T-helper 2 cell treated with Interferon-gamma antibody and Interleukin-4, amounts not matched to agents 5 μg/mL and 100 μg/mL, for 36 hours (primary cell): Measurements from ENCODE around the gene RTL5.
"Not testable (repeated sequence)": the region's sequence is repeated elsewhere in the genome, so short reads cannot be mapped to it uniquely, and the experiment has no call there.

ENCODE experiments used
- DNase-seq: peaks from one replicate; pipeline ENCODE4 v3.0.0; 2021; ENCODE audit warnings: low spot score
- H3K27ac Mint-ChIP-seq: one replicate; pipeline ENCODE4 v1.8.0; 2021; ENCODE audit warnings: mild to moderate bottlenecking, mixed read lengths
- H3K27me3 Mint-ChIP-seq: one replicate; pipeline ENCODE4 v1.8.0; 2021; ENCODE audit warnings: low read depth, mixed read lengths
- H3K36me3 Mint-ChIP-seq: one replicate; pipeline ENCODE4 v1.8.0; 2021; ENCODE audit warnings: low read depth, mixed read lengths
- H3K4me1 Mint-ChIP-seq: one replicate; pipeline ENCODE4 v1.8.0; 2021; ENCODE audit warnings: low read depth, mixed read lengths
- H3K4me3 Mint-ChIP-seq: one replicate; pipeline ENCODE4 v1.8.0; 2022; ENCODE audit warnings: mild to moderate bottlenecking, moderate library complexity, mixed read lengths
- H3K9me3 Mint-ChIP-seq: one replicate; pipeline ENCODE4 v1.8.0; 2021; ENCODE audit warnings: mixed read lengths

Gene RTL5

GRCh38 chrX:72131317-72132294 is at the start of gene RTL5:
Gene RTL5, minus strand, starts transcription at chrX:72131915.
- H3K27me3 Mint-ChIP-seq: peaks cover 57% of the 10 kb centered on the region
- peaks cover 8% of the 10 kb centered on the region for H3K4me1 Mint-ChIP-seq
- H3K9me3 Mint-ChIP-seq: no peaks in the 10 kb centered on the region

GRCh38 chrX:72180539-72180938 is 48.8 kb upstream of the RTL5 start:
- no peaks in the 10 kb centered on the region for H3K9me3 Mint-ChIP-seq
- H3K4me3 Mint-ChIP-seq: no peak overlapping the region
- H3K4me1 Mint-ChIP-seq: peaks cover 7% of the 10 kb centered on the region
- no peak overlapping the region for H3K27ac Mint-ChIP-seq
- peaks cover 3% of the 10 kb centered on the region for H3K27me3 Mint-ChIP-seq
- H3K36me3 Mint-ChIP-seq: no peaks in the 10 kb centered on the region
- DNase-seq: no peak

More at GRCh38 chrX:72131317-72132294, at the start of gene RTL5:
- Mint-ChIP-seq H3K36me3 (no peaks in the 10 kb centered on the region), H3K27ac (no peak within 1 kb of the TSS), H3K4me3 (peak within 1 kb of the TSS; percentile 69)
- DNase-seq: peak; percentile 11

- Mint-ChIP-seq H3K9me3 (no peaks in the 10 kb centered on the region), H3K4me3 (no peak overlapping the region), H3K4me1 (peaks cover 4% of the 10 kb centered on the region), H3K27ac (no peak overlapping the region), H3K36me3 (no peaks in the 10 kb centered on the region), H3K27me3 (peaks cover 3% of the 10 kb centered on the region)
- DNase-seq: no peak
These were observed 45.3 kb upstream of the RTL5 start for GRCh38 chrX:72176981-72177380.

GRCh38 chrX:72176289-72176688 is 44.6 kb upstream of the RTL5 start:
- not testable (repeated sequence) for H3K4me1 Mint-ChIP-seq, H3K36me3 Mint-ChIP-seq, H3K4me3 Mint-ChIP-seq, H3K27ac Mint-ChIP-seq, H3K9me3 Mint-ChIP-seq, H3K27me3 Mint-ChIP-seq, DNase-seq

- Mint-ChIP-seq H3K4me3 (peak overlapping the region; percentile 71), H3K4me1 (peaks cover 2% of the 10 kb centered on the region), H3K36me3 (no peaks in the 10 kb centered on the region), H3K27ac (peak overlapping the region; percentile 84), H3K27me3 (no peaks in the 10 kb centered on the region), H3K9me3 (no peaks in the 10 kb centered on the region)
- peak; percentile 3 for DNase-seq
These were observed 37.5 kb upstream of the RTL5 start for GRCh38 chrX:72169008-72169728.

GRCh38 chrX:72165551-72165950 is 33.8 kb upstream of the RTL5 start:
- H3K36me3 Mint-ChIP-seq: no peaks in the 10 kb centered on the region
- H3K4me1 Mint-ChIP-seq: peaks cover 2% of the 10 kb centered on the region
- H3K4me3 Mint-ChIP-seq: no peak overlapping the region
- no peak for DNase-seq
- no peaks in the 10 kb centered on the region for H3K9me3 Mint-ChIP-seq
- no peaks in the 10 kb centered on the region for H3K27me3 Mint-ChIP-seq
- H3K27ac Mint-ChIP-seq: no peak overlapping the region

- Mint-ChIP-seq H3K27ac (no peak overlapping the region), H3K36me3 (no peaks in the 10 kb centered on the region), H3K27me3 (peaks cover 2% of the 10 kb centered on the region), H3K4me3 (no peak overlapping the region), H3K4me1 (no peaks in the 10 kb centered on the region), H3K9me3 (no peaks in the 10 kb centered on the region)
- DNase-seq: no peak
These were observed 28.1 kb upstream of the RTL5 start for GRCh38 chrX:72159769-72160168.

- Mint-ChIP-seq H3K36me3 (no peaks in the 10 kb centered on the region), H3K9me3 (no peaks in the 10 kb centered on the region), H3K4me1 (no peaks in the 10 kb centered on the region), H3K27me3 (peaks cover 2% of the 10 kb centered on the region), H3K27ac (no peak overlapping the region), H3K4me3 (no peak overlapping the region)
- no peak for DNase-seq
These were observed 27.1 kb upstream of the RTL5 start for GRCh38 chrX:72158773-72159172.

GRCh38 chrX:72146527-72146926 is 14.8 kb upstream of the RTL5 start:
- no peak for DNase-seq
- peaks cover 32% of the 10 kb centered on the region for H3K27me3 Mint-ChIP-seq
- no peak overlapping the region for H3K27ac Mint-ChIP-seq
- peaks cover 14% of the 10 kb centered on the region for H3K4me1 Mint-ChIP-seq
- H3K4me3 Mint-ChIP-seq: no peak overlapping the region
- no peaks in the 10 kb centered on the region for H3K36me3 Mint-ChIP-seq
- H3K9me3 Mint-ChIP-seq: no peaks in the 10 kb centered on the region

GRCh38 chrX:72145181-72145580 is 13.5 kb upstream of the RTL5 start:
- peaks cover 32% of the 10 kb centered on the region for H3K27me3 Mint-ChIP-seq
- DNase-seq: no peak
- peaks cover 20% of the 10 kb centered on the region for H3K4me1 Mint-ChIP-seq
- no peaks in the 10 kb centered on the region for H3K9me3 Mint-ChIP-seq
- H3K4me3 Mint-ChIP-seq: no peak overlapping the region
- no peak overlapping the region for H3K27ac Mint-ChIP-seq
- H3K36me3 Mint-ChIP-seq: no peaks in the 10 kb centered on the region

GRCh38 chrX:72143609-72143907 is 11.8 kb upstream of the RTL5 start:
- Mint-ChIP-seq H3K36me3 (no peaks in the 10 kb centered on the region), H3K9me3 (no peaks in the 10 kb centered on the region), H3K4me1 (peaks cover 20% of the 10 kb centered on the region), H3K27me3 (peaks cover 41% of the 10 kb centered on the region), H3K4me3 (no peak overlapping the region), H3K27ac (no peak overlapping the region)
- DNase-seq: no peak

GRCh38 chrX:72142794-72143608 is 11.3 kb upstream of the RTL5 start:
- H3K4me3 Mint-ChIP-seq: no peak overlapping the region
- no peak overlapping the region for H3K27ac Mint-ChIP-seq
- H3K36me3 Mint-ChIP-seq: no peaks in the 10 kb centered on the region
- H3K9me3 Mint-ChIP-seq: no peaks in the 10 kb centered on the region
- H3K4me1 Mint-ChIP-seq: peaks cover 20% of the 10 kb centered on the region
- DNase-seq: no peak
- peaks cover 40% of the 10 kb centered on the region for H3K27me3 Mint-ChIP-seq

GRCh38 chrX:72142094-72142793 is 10.5 kb upstream of the RTL5 start:
- Mint-ChIP-seq H3K9me3 (no peaks in the 10 kb centered on the region), H3K27ac (no peak overlapping the region), H3K4me3 (no peak overlapping the region), H3K27me3 (peaks cover 36% of the 10 kb centered on the region), H3K36me3 (no peaks in the 10 kb centered on the region), H3K4me1 (peaks cover 20% of the 10 kb centered on the region)
- no peak for DNase-seq
